Measurements from ENCODE around the gene MT1M.
"Not testable (repeated sequence)": the region's sequence is repeated elsewhere in the genome, so short reads cannot be mapped to it uniquely, and the experiment has no call there.

The MT1M gene

GRCh38 chr16:56671691-56672090 lies 39.2 kb downstream of the MT1M start:
- not testable (repeated sequence) for DNase-seq (ENCODE audit: low read depth in 2 of 3, low spot score in 2 of 3)

GRCh38 chr16:56672171-56672570 lies 39.7 kb downstream of the MT1M start:
- DNase-seq (ENCODE audit: low read depth in 2 of 3, low spot score in 2 of 3), result not testable (repeated sequence)

GRCh38 chr16:56672761-56673536 lies 40.5 kb downstream of the MT1M start:
- DNase-seq (ENCODE audit: low read depth in 2 of 3, low spot score in 2 of 3), result no peak

GRCh38 chr16:56673921-56674320 lies 41.5 kb downstream of the MT1M start:
- DNase-seq (ENCODE audit: low read depth in 2 of 3, low spot score in 2 of 3), result no peak

GRCh38 chr16:56674570-56674969 lies 42.1 kb downstream of the MT1M start:
- DNase-seq (ENCODE audit: low read depth in 2 of 3, low spot score in 2 of 3), result not testable (repeated sequence)

GRCh38 chr16:56675685-56676210 lies 43.3 kb downstream of the MT1M start:
- DNase-seq (ENCODE audit: low read depth in 2 of 3, low spot score in 2 of 3), result no peak

- DNase-seq (ENCODE audit: low read depth in 2 of 3, low spot score in 2 of 3), result no peak
Measured at GRCh38 chr16:56677474-56677873, 45.0 kb downstream of the MT1M start.

GRCh38 chr16:56679078-56679730 lies 46.7 kb downstream of the MT1M start:
- DNase-seq (ENCODE audit: low read depth in 2 of 3, low spot score in 2 of 3), result no peak

GRCh38 chr16:56679818-56680217 lies 47.4 kb downstream of the MT1M start:
- DNase-seq (ENCODE audit: low read depth in 2 of 3, low spot score in 2 of 3), result no peak

- DNase-seq (ENCODE audit: low read depth in 2 of 3, low spot score in 2 of 3), result peak; percentile 79 to 85 (median 82)
Measured at GRCh38 chr16:56681939-56682702, 49.7 kb downstream of the MT1M start, which contains the start of gene MT1X. TSS of gene MT1X (plus strand) at chr16:56682470. CDS start at chr16:56682541, 71 bp downstream.

- DNase-seq (ENCODE audit: low read depth in 2 of 3, low spot score in 2 of 3), result no peak
Measured at GRCh38 chr16:56682703-56683397, 50.4 kb downstream of the MT1M start.

Measured in activated CD8-positive, alpha-beta memory T cell treated with anti-CD3 and anti-CD28 coated beads for 48 hours (primary cell).